Hematopoietic multipotent progenitor cell (in vitro differentiated cells): ENCODE data around the gene ZFP28. TPM values are rescaled to one million over a fixed set of nuclear protein-coding genes. Genes with fewer than 3 reads are reported as not detected.
A peak's percentile ranks its signal among the peaks of the same experiment; 100 is the strongest.

Source experiments
- DNase-seq, 3 donors: peaks; one replicate each; pipeline ENCODE4 v3.0.0-alpha.2; 2011 to 2015; ENCODE audit warnings: low read depth in 2 of 3, low spot score in 2 of 3
- total RNA-seq: library from RNA; depleted of rRNA; stranded (reverse); fragments of >200 nt; gene quantifications from one replicate; pipeline ENCODE4 v1.2.3, GENCODE V29; 2012

ZFP28 gene
- total RNA-seq: 2.7 TPM

- peak in 2 of 3 donors; percentile 21 to 84 for DNase-seq
These were observed at the start of gene ZFP28 for GRCh38 chr19:56538761-56539263. Gene ZFP28, plus strand, starts transcription at chr19:56538948. Its CDS starts 71 bp downstream, at chr19:56539019.

- no peak for DNase-seq
These were observed 47.3 kb upstream of the ZFP28 start for GRCh38 chr19:56491399-56491798.

- DNase-seq: no peak
These were observed 34.2 kb upstream of the ZFP28 start for GRCh38 chr19:56504581-56504980.

- peak in 2 of 3 donors; percentile 99 for DNase-seq
These were observed 31.1 kb upstream of the ZFP28 start, which contains the start of gene ZNF471 for GRCh38 chr19:56507446-56508289. Gene ZNF471, plus strand, starts transcription at chr19:56507855. Its CDS starts 3,717 bp downstream, at chr19:56511572.

- DNase-seq: no peak
These were observed 30.4 kb upstream of the ZFP28 start for GRCh38 chr19:56508290-56508778.

GRCh38 chr19:56525214-56525860, 13.4 kb upstream of the ZFP28 start:
- no peak for DNase-seq

GRCh38 chr19:56537442-56537841, 1.3 kb upstream of the ZFP28 start:
- DNase-seq: no peak

GRCh38 chr19:56538254-56538760, 441 bp upstream of the ZFP28 start:
- DNase-seq: peak; percentile 63 to 95 (median 94)

- DNase-seq: no peak
These were observed 5.0 kb downstream of the ZFP28 start for GRCh38 chr19:56543776-56544175.

- no peak for DNase-seq
These were observed 8.8 kb downstream of the ZFP28 start for GRCh38 chr19:56547535-56547934.

GRCh38 chr19:56554272-56554869, 15.6 kb downstream of the ZFP28 start:
- no peak for DNase-seq

GRCh38 chr19:56562766-56563165, 24.0 kb downstream of the ZFP28 start:
- no peak for DNase-seq

GRCh38 chr19:56566904-56567273, 28.1 kb downstream of the ZFP28 start:
- no peak for DNase-seq

- DNase-seq: peak; percentile 43 to 94 (median 92)
These were observed 28.7 kb downstream of the ZFP28 start, which contains the start of gene ZNF470 for GRCh38 chr19:56567274-56568120. Gene ZNF470, plus strand, starts transcription at chr19:56567468. Its CDS starts 2,844 bp downstream, at chr19:56570312.

GRCh38 chr19:56572589-56572988, 33.8 kb downstream of the ZFP28 start:
- DNase-seq: peak in 1 of 3 donors; percentile 52

- no peak for DNase-seq
These were observed 35.2 kb downstream of the ZFP28 start for GRCh38 chr19:56573914-56574313.

GRCh38 chr19:56577719-56578602, 39.2 kb downstream of the ZFP28 start:
- DNase-seq: no peak

GRCh38 chr19:56594446-56594782, 55.7 kb downstream of the ZFP28 start:
- no peak for DNase-seq
